RWPE2 (cell line): Measurements from ENCODE around the gene SDCCAG8.

Experiments
- ATAC-seq: fragments of 200-7000 bp; cut with Tn5 transposase; 3 replicates; pipeline ENCODE4 v1.9.1; 2021; ENCODE audit warnings: low read depth
- DNase-seq: peaks from one replicate; pipeline ENCODE4 v3.0.0-alpha.2; 2020; ENCODE audit warnings: low spot score
- H3K27ac ChIP-seq: fragments of 450-650 bp; 2 replicates; pipeline ENCODE4 v1.5.1; 2017; ENCODE audit warnings: mild to moderate bottlenecking; ENCODE audit not compliant: poor library complexity, severe bottlenecking
- H3K27me3 ChIP-seq: fragments of 250-450 bp; sonication (Bioruptor Pico); 2 replicates; pipeline ENCODE4 v1.5.1; 2021; ENCODE audit warnings: mild to moderate bottlenecking, moderate library complexity; ENCODE audit not compliant: insufficient read depth, poor library complexity, severe bottlenecking
- H3K36me3 ChIP-seq: fragments of 250-450 bp; sonication (Bioruptor Pico); 2 replicates; pipeline ENCODE4 v1.5.1; 2020; ENCODE audit warnings: low read depth, mild to moderate bottlenecking, moderate library complexity
- H3K4me1 ChIP-seq: fragments of 250-450 bp; sonication (Bioruptor Pico); 2 replicates; pipeline ENCODE4 v1.5.1; 2021; ENCODE audit warnings: mild to moderate bottlenecking, moderate library complexity; ENCODE audit not compliant: insufficient read depth, poor library complexity, severe bottlenecking
- H3K4me3 ChIP-seq: fragments of 250-450 bp; sonication (Bioruptor Pico); 2 replicates; pipeline ENCODE4 v1.5.1; 2021; ENCODE audit warnings: mild to moderate bottlenecking, moderate library complexity; ENCODE audit not compliant: severe bottlenecking
- H3K9me3 ChIP-seq: fragments of 250-450 bp; sonication (Bioruptor Pico); 2 replicates; pipeline ENCODE4 v1.5.1; 2021; ENCODE audit warnings: mild to moderate bottlenecking, moderate library complexity; ENCODE audit not compliant: severe bottlenecking
- TF ChIP-seq, protein P1 (sequence below): fragments of 450-650 bp; IDR thresholded peaks from one replicate; pipeline ENCODE4 v1.5.1; 2017; ENCODE audit warnings: mild to moderate bottlenecking, moderate library complexity; ENCODE audit not compliant: poor library complexity, severe bottlenecking

SDCCAG8 gene

DNA sequence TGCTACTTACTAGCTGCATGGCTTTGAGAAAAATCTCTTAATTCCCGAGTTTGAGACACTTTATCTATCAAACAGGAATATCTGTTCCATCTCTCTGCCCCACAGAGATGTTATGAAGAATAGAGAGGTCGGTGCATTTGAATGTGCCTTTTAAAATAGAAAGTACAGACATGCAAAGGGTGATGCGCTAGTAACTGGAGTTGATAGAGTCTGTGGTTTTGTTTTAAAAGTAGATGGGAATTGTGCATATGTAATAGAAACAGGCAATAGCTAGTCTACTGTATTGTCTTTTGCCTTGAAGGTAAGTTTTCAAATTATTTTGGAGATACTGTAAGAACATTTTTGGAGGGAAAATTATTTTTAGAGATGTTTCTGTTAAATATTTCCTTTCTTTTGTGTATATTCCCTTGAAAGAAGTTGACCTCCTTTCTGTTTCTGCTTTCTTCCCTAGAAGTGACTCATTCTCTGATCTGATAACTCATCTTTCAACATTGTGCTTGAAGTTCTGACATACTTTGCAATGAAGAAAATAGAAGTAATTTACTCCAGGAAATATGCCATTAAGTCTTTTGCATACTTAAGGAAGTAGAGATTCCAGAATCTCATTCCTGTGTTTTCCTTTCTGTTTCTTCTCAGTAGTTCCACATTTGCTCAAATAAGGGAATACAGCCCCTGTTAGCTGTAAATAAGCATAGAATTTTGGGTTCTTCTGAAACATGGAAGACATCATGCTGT lies 151.6 kb downstream of the SDCCAG8 start:
- H3K27ac ChIP-seq = no peak overlapping the region
- no peaks in the 10 kb centered on the region for H3K9me3 ChIP-seq
- ATAC-seq = no peak
- no peak for DNase-seq
- peaks cover 3% of the 10 kb centered on the region for H3K4me1 ChIP-seq
- no peak overlapping the region for H3K4me3 ChIP-seq
- H3K36me3 ChIP-seq = 0 out of 2 replicates have a peak, but pooled peaks cover 3% of the 10 kb centered on the region
- TF ChIP-seq, protein P1, sequence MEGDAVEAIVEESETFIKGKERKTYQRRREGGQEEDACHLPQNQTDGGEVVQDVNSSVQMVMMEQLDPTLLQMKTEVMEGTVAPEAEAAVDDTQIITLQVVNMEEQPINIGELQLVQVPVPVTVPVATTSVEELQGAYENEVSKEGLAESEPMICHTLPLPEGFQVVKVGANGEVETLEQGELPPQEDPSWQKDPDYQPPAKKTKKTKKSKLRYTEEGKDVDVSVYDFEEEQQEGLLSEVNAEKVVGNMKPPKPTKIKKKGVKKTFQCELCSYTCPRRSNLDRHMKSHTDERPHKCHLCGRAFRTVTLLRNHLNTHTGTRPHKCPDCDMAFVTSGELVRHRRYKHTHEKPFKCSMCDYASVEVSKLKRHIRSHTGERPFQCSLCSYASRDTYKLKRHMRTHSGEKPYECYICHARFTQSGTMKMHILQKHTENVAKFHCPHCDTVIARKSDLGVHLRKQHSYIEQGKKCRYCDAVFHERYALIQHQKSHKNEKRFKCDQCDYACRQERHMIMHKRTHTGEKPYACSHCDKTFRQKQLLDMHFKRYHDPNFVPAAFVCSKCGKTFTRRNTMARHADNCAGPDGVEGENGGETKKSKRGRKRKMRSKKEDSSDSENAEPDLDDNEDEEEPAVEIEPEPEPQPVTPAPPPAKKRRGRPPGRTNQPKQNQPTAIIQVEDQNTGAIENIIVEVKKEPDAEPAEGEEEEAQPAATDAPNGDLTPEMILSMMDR = no peak
- H3K27me3 ChIP-seq = no peaks in the 10 kb centered on the region

DNA sequence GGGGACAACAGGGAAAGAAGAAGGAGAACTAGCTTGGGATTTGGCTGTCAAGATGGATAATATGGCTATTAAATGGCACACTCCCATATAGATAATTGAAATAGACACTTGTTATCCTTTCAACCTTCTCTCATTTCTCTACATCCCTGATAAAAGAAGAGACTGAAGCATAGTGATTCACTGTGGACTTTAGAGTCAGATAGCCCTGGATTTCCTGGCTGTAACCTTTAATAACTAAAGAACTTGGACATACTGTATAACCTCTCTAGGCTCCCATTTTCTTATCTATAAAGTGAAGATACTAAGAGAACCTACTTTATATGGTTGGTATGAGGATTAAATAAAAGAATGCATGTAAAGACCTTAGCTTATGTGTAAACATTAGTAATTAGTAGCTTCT lies 152.6 kb downstream of the SDCCAG8 start:
- Histone ChIP-seq H3K27ac (no peak overlapping the region), H3K27me3 (no peaks in the 10 kb centered on the region), H3K9me3 (no peaks in the 10 kb centered on the region), H3K4me1 (peaks cover 3% of the 10 kb centered on the region), H3K4me3 (no peak overlapping the region), H3K36me3 (0 out of 2 replicates have a peak, but pooled peaks cover 3% of the 10 kb centered on the region)
- DNase-seq = no peak
- no peak for ATAC-seq
- TF ChIP-seq, protein P1 = no peak

DNA sequence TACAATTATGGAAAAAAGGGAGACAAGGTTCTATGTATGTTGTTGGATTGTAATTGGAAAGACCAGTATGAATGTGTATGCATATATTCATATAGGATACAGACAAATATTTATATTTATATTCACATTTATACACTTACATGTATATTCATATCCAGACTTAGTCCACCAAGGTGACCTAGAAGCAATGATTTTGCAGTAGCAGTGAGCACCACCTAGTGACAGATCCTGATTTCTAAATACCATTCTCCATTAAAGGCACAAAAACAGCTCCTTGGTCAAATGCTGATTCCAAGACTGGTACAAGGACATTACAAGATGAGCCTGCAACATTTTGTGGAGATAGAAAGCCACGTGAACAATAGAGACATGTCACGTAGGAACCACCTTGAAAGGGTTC lies 153.4 kb downstream of the SDCCAG8 start:
- ATAC-seq (no peak), DNase-seq (no peak)
- H3K9me3 ChIP-seq = no peaks in the 10 kb centered on the region
- TF ChIP-seq, protein P1 = no peak
- no peak overlapping the region for H3K27ac ChIP-seq
- H3K36me3 ChIP-seq = 0 out of 2 replicates have a peak, but pooled peaks cover 3% of the 10 kb centered on the region
- peaks cover 3% of the 10 kb centered on the region for H3K4me1 ChIP-seq
- H3K27me3 ChIP-seq = no peaks in the 10 kb centered on the region
- no peak overlapping the region for H3K4me3 ChIP-seq

DNA sequence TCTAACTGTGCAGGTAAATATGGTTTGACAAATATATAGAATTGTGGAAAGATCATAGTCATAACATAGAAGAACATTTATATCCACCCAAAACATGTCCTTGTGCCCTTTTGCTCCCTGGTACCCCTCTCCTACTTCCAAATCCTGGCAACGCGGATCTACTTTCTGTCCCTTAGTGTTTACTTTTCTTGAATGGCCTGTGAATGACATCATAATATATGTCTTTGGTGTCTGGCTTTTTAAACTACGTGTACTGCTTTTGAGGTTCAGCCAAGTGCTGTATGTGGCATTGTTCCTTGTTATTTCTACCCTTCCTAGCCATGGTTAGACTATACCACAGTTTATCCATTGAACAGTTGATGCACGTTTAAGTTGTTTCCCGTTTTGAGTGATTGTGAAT lies 155.6 kb downstream of the SDCCAG8 start:
- no peak for DNase-seq
- no peaks in the 10 kb centered on the region for H3K27me3 ChIP-seq
- TF ChIP-seq, protein P1 = no peak
- no peaks in the 10 kb centered on the region; the same call in 1 of the 2 replicates for H3K36me3 ChIP-seq
- no peak overlapping the region for H3K27ac ChIP-seq
- ATAC-seq = no peak
- H3K4me3 ChIP-seq = no peak overlapping the region
- no peaks in the 10 kb centered on the region for H3K9me3 ChIP-seq
- H3K4me1 ChIP-seq = peaks cover 3% of the 10 kb centered on the region
